Measurements from ENCODE around the gene STK32B. TPM values are rescaled to one million over a fixed set of nuclear protein-coding genes. Genes with fewer than 3 reads are reported as not detected.

Gene STK32B
- total and polyA plus RNA-seq, 2 donors (not counting 3 experiments of a cell fraction or from before 2014, with no cell fraction given): 5.6 to 7.8 TPM

DNA sequence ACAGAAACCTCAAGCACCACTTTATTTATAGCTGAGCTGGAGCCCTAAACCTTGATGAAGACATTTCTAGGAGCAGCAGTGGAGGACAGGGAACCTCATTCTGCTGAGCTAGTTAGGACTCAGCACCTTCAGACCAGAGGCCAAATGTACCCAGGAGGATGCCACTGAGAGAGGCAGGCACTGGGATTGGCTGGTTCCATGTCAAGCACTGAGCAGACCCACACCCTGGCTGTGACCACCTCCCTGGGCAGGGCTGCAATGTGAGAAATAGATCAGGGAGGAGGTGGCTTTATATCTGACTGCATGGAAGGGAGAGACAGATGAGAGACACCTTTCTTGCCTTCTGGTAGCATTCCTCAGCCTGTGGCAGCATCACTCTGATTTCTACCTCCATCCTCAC, 304.6 kb downstream of the STK32B start:
- no peaks in the 10 kb centered on the region for H3K4me1 ChIP-seq (ENCODE audit: control insufficient read depth, extremely low read depth, insufficient read depth, low read length)
- DNase-seq (ENCODE audit: low read depth, low spot score): no peak
- ChIA-PET CTCF (no interaction called here), POLR2A (no interaction called here)
- H2AFZ ChIP-seq (ENCODE audit: low read depth, low read length): no peak overlapping the region
- no peak overlapping the region for H3K9ac ChIP-seq (replicated peaks; ENCODE audit: extremely low read depth, insufficient read depth, low read length)
- H3K27ac ChIP-seq (ENCODE audit: insufficient read depth, low read depth, low read length): no peak overlapping the region
- no peaks in the 10 kb centered on the region for H3K36me3 ChIP-seq (ENCODE audit: control insufficient read depth in 2 of 2, extremely low read depth in 1 of 2, insufficient read depth in 2 of 2, low read length in 2 of 2)
- H3K79me2 ChIP-seq (ENCODE audit: control insufficient read depth, insufficient read depth, low read length): no peaks in the 10 kb centered on the region
- H3K4me3 ChIP-seq (replicated peaks in 1 of 3; ENCODE audit: insufficient read depth in 1 of 3, low read depth in 1 of 3, low read length in 3 of 3): no peak overlapping the region
- no peaks in the 10 kb centered on the region for H4K20me1 ChIP-seq (replicated peaks; ENCODE audit: control insufficient read depth, extremely low read depth, insufficient read depth, low read length)
- dilution Hi-C loops (cut with MboI; ENCODE audit: extremely low pct_ligation_motif_present, low sequenced_read_pairs) (no loop called here), intact Hi-C loops (cut with micrococcal nuclease) (no loop called here)
- H3K9me1 ChIP-seq (replicated peaks; ENCODE audit: control insufficient read depth, extremely low read depth, insufficient read depth, low read length): no peaks in the 10 kb centered on the region
- no peaks in the 10 kb centered on the region for H3K9me3 ChIP-seq (replicated peaks; ENCODE audit: control insufficient read depth, insufficient read depth, low read length)
- no peaks in the 10 kb centered on the region for H3K27me3 ChIP-seq (ENCODE audit: control insufficient read depth in 2 of 2, insufficient read depth in 2 of 2, low read length in 2 of 2)
- no TSS peak for BruUV-seq (replicated peaks)
- no peak for TF ChIP-seq POLR2A (IDR thresholded peaks at IDR 0.05; ENCODE audit: low read depth, low read length)
- no peak for TF ChIP-seq MYC (IDR thresholded peaks at IDR 0.05; ENCODE audit: low read depth, low read length)
- no peak for TF ChIP-seq FOS (IDR thresholded peaks at IDR 0.05; ENCODE audit: borderline replicate concordance, insufficient read depth, low read length)
- no peak for TF ChIP-seq GATA2 (IDR thresholded peaks at IDR 0.05; ENCODE audit: insufficient read depth, insufficient read length, low read depth, low read length)
- TF ChIP-seq POLR2AphosphoS5 (IDR thresholded peaks at IDR 0.05; ENCODE audit: insufficient read depth, low read depth, low read length): no peak
- TF ChIP-seq, protein P1, sequence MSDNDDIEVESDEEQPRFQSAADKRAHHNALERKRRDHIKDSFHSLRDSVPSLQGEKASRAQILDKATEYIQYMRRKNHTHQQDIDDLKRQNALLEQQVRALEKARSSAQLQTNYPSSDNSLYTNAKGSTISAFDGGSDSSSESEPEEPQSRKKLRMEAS (IDR thresholded peaks at IDR 0.05; ENCODE audit: insufficient read depth, insufficient read length): no peak
- no peak for TF ChIP-seq JUN (IDR thresholded peaks at IDR 0.05; ENCODE audit: borderline replicate concordance, insufficient read depth, insufficient read length, low read depth)
- TF ChIP-seq, protein P2, sequence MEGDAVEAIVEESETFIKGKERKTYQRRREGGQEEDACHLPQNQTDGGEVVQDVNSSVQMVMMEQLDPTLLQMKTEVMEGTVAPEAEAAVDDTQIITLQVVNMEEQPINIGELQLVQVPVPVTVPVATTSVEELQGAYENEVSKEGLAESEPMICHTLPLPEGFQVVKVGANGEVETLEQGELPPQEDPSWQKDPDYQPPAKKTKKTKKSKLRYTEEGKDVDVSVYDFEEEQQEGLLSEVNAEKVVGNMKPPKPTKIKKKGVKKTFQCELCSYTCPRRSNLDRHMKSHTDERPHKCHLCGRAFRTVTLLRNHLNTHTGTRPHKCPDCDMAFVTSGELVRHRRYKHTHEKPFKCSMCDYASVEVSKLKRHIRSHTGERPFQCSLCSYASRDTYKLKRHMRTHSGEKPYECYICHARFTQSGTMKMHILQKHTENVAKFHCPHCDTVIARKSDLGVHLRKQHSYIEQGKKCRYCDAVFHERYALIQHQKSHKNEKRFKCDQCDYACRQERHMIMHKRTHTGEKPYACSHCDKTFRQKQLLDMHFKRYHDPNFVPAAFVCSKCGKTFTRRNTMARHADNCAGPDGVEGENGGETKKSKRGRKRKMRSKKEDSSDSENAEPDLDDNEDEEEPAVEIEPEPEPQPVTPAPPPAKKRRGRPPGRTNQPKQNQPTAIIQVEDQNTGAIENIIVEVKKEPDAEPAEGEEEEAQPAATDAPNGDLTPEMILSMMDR (IDR thresholded peaks at IDR 0.05; ENCODE audit: extremely low read depth in 1 of 2, insufficient read depth in 1 of 2, low read depth in 1 of 2, low read length in 2 of 2): no peak
- no peak for TF ChIP-seq EZH2 (IDR thresholded peaks at IDR 0.05; ENCODE audit: borderline replicate concordance, low read depth, low read length, severe bottlenecking)
- H3K4me2 ChIP-seq (ENCODE audit: insufficient read depth, low read length): no peak overlapping the region
- no peak for FAIRE-seq

Measured in endothelial cell of umbilical vein (primary cell).